Measurements from ENCODE around the gene ZNF14. TPM values are rescaled to one million over a fixed set of nuclear protein-coding genes. Genes with fewer than 3 reads are reported as not detected.

The ZNF14 gene
- polyA plus RNA-seq, 3 donors = 0.88 to 2.1 (median 1.2) TPM

DNA sequence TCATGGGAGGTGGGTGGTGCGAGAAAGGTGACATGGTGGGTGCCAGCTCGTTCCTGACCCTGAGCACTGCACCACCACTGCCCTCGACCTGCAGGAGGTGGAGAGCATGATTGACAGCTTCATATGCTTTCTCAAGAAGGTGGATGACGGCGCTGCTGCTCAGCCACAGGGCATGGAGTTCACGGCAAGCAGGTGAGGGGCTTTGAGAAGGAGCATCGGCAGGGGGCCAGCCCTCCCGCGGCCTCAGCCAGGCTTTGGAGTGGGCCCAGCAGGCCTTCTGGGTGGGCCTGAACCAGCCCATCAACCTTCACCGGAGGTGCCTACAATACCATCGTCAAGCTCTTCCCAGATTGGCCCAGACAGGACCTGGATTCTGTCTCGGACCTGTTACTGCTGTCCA lies 18.9 kb upstream of the ZNF14 start:
- no peak overlapping the region for H2AFZ ChIP-seq (ENCODE audit: insufficient read depth, low read depth, low read length, poor library complexity, severe bottlenecking)
- no peaks in the 10 kb centered on the region for H3K36me3 ChIP-seq (replicated peaks in 1 of 2; ENCODE audit: control insufficient read depth in 1 of 2, insufficient read depth in 2 of 2, low read length in 2 of 2)
- no peak overlapping the region for H3K9ac ChIP-seq (ENCODE audit: insufficient read depth, low read length, poor library complexity, severe bottlenecking)
- no peak overlapping the region for H3K27ac ChIP-seq (ENCODE audit: low read depth in 1 of 2, low read length in 2 of 2)
- Mint-ChIP-seq H3K27ac (no peak overlapping the region), H3K36me3 (peaks cover 0 to 2% of the 10 kb centered on the region in 2 donors), H3K9me3 (peaks cover 70 to 98% (median 93%) of the 10 kb centered on the region in 7 donors), H3K4me3 (no peak overlapping the region), H3K4me1 (no peaks in the 10 kb centered on the region), H3K27me3 (ENCODE audit: low read depth in 3 of 3) (peaks cover 0 to 1% (median 0%) of the 10 kb centered on the region in 3 donors)
- H3K4me3 ChIP-seq (replicated peaks in 1 of 3; ENCODE audit: low read depth in 2 of 3, low read length in 3 of 3) = no peak overlapping the region
- intact Hi-C loops (cut with micrococcal nuclease) = no loop called here
- no peaks in the 10 kb centered on the region for H3K27me3 ChIP-seq (ENCODE audit: control insufficient read depth in 2 of 2, insufficient read depth in 2 of 2, low read length in 2 of 2)
- 93% methylated on average over 11 of the region's 12 CpGs for WGBS (ENCODE audit: insufficient coverage)
- no peaks in the 10 kb centered on the region for H3K79me2 ChIP-seq (ENCODE audit: insufficient read depth, low read length)
- no peak for DNase-seq
- H4K20me1 ChIP-seq (ENCODE audit: insufficient read depth, low read length) = no peaks in the 10 kb centered on the region
- H3K4me1 ChIP-seq (ENCODE audit: control insufficient read depth in 1 of 2, insufficient read depth in 2 of 2, low read length in 2 of 2) = no peaks in the 10 kb centered on the region
- peaks cover 95 to 98% of the 10 kb centered on the region in 2 donors for H3K9me3 ChIP-seq (replicated peaks in 1 of 2; ENCODE audit: control insufficient read depth in 1 of 2, insufficient read depth in 1 of 2, low read length in 2 of 2)
- H3K4me2 ChIP-seq (replicated peaks; ENCODE audit: extremely low read depth, low read length, poor library complexity, severe bottlenecking) = no peak overlapping the region
- TF ChIP-seq, protein P1, sequence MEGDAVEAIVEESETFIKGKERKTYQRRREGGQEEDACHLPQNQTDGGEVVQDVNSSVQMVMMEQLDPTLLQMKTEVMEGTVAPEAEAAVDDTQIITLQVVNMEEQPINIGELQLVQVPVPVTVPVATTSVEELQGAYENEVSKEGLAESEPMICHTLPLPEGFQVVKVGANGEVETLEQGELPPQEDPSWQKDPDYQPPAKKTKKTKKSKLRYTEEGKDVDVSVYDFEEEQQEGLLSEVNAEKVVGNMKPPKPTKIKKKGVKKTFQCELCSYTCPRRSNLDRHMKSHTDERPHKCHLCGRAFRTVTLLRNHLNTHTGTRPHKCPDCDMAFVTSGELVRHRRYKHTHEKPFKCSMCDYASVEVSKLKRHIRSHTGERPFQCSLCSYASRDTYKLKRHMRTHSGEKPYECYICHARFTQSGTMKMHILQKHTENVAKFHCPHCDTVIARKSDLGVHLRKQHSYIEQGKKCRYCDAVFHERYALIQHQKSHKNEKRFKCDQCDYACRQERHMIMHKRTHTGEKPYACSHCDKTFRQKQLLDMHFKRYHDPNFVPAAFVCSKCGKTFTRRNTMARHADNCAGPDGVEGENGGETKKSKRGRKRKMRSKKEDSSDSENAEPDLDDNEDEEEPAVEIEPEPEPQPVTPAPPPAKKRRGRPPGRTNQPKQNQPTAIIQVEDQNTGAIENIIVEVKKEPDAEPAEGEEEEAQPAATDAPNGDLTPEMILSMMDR (IDR thresholded peaks at IDR 0.05) = no peak

DNA sequence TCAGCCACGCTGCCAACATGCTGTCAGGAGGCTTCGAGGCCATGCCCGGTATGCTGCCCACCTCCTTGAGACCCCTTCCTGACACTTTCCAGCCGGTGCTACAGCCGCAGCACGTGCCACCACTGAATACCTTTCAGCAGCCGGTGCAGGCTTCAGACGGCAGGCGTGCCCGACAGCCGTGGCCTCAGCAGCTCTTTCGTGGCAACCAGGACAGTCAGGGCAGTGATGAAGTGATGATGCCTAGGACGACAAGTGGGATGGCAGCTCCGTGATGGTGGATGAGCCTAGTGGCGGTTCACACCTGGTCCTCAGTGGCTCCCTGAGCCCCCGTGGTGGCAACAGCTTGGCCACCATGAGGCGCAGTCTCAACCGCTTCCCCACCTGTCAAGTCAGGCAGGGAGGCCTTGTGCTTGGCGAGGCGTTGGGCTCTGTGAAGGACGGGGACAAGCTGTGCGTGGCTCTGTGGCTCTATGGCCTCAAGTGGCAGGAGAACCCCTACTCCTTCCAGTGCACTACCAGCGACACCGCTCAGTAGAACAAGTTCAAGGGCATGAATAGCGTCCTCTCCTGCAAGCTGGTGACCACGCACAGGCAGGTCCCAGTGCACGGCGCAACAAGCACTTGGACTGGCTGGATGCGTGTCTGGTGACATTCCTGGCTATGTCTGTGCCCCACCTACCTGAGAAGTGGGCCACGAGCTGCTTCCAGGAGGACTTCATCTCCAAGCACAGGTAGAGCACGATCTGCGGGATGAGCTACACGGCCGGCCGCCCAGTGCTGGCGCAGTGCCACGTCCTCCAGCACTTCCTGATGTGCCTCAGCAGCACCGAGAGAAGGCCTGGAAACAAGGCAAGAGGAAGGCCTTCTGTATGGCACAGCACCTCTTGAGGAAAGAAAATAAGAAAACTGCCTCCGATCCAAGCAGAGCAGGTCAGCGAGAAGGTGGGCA lies 18.2 kb upstream of the ZNF14 start:
- TF ChIP-seq, protein P1 (IDR thresholded peaks at IDR 0.05) = no peak
- no peak overlapping the region for H3K4me3 ChIP-seq (replicated peaks in 1 of 3; ENCODE audit: low read depth in 2 of 3, low read length in 3 of 3)
- H3K36me3 ChIP-seq (replicated peaks in 1 of 2; ENCODE audit: control insufficient read depth in 1 of 2, insufficient read depth in 2 of 2, low read length in 2 of 2) = no peaks in the 10 kb centered on the region
- H3K27ac Mint-ChIP-seq = no peak overlapping the region
- no peak for DNase-seq
- peaks cover 0 to 2% of the 10 kb centered on the region in 2 donors for H3K36me3 Mint-ChIP-seq
- no peaks in the 10 kb centered on the region for H3K4me1 ChIP-seq (ENCODE audit: control insufficient read depth in 1 of 2, insufficient read depth in 2 of 2, low read length in 2 of 2)
- H4K20me1 ChIP-seq (ENCODE audit: insufficient read depth, low read length) = no peaks in the 10 kb centered on the region
- H3K27me3 ChIP-seq (ENCODE audit: control insufficient read depth in 2 of 2, insufficient read depth in 2 of 2, low read length in 2 of 2) = no peaks in the 10 kb centered on the region
- H3K9ac ChIP-seq (ENCODE audit: insufficient read depth, low read length, poor library complexity, severe bottlenecking) = no peak overlapping the region
- H3K9me3 ChIP-seq (replicated peaks in 1 of 2; ENCODE audit: control insufficient read depth in 1 of 2, insufficient read depth in 1 of 2, low read length in 2 of 2) = peaks cover 96 to 98% of the 10 kb centered on the region in 2 donors
- 97% methylated on average over 40 of the region's 40 CpGs for WGBS (ENCODE audit: insufficient coverage)
- H2AFZ ChIP-seq (ENCODE audit: insufficient read depth, low read depth, low read length, poor library complexity, severe bottlenecking) = no peak overlapping the region
- H3K79me2 ChIP-seq (ENCODE audit: insufficient read depth, low read length) = no peaks in the 10 kb centered on the region
- no peak overlapping the region for H3K4me3 Mint-ChIP-seq
- H3K4me1 Mint-ChIP-seq = no peaks in the 10 kb centered on the region
- peaks cover 70 to 98% (median 92%) of the 10 kb centered on the region in 7 donors for H3K9me3 Mint-ChIP-seq
- no peak overlapping the region for H3K27ac ChIP-seq (ENCODE audit: low read depth in 1 of 2, low read length in 2 of 2)
- no peak overlapping the region for H3K4me2 ChIP-seq (replicated peaks; ENCODE audit: extremely low read depth, low read length, poor library complexity, severe bottlenecking)
- intact Hi-C loops (cut with micrococcal nuclease) = no loop called here
- peaks cover 0 to 1% (median 0%) of the 10 kb centered on the region in 3 donors for H3K27me3 Mint-ChIP-seq (ENCODE audit: low read depth in 3 of 3)
